Stimulated activated CD4-positive, alpha-beta T cell treated with anti-CD3 and anti-CD28 coated beads, Interleukin-1b, Interleukin-23, amount 100 ng/mL, for 24 hours (primary cell): Measurements from ENCODE around the gene OR56A1.

Experiments
- DNase-seq, 4 experiments: peaks; one replicate each; pipeline ENCODE4 v3.0.0-alpha.2; 2020; ENCODE audit warnings: low read depth in 4 of 4, low spot score in 1 of 4

Gene OR56A1

DNA sequence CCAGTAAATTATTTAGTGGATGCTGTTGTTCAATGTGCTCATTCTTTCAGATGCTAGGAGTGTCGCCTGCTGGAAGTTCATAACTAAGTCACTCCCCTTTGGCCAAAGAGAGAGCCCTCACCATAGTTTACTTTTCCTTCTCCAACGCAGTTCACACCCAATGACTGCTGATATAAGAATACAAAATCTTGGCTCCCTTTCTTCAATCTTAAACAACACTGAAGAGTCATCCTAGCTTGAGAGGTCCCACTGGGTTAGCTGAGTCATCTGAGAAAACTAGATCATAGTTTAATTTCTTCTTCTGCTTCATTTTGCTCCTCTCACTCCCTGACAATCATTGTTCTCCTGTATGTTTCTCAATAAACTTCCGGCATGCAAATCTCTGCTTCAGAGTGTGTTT is 38.4 kb downstream of the OR56A1 start:
- DNase-seq: no peak

DNA sequence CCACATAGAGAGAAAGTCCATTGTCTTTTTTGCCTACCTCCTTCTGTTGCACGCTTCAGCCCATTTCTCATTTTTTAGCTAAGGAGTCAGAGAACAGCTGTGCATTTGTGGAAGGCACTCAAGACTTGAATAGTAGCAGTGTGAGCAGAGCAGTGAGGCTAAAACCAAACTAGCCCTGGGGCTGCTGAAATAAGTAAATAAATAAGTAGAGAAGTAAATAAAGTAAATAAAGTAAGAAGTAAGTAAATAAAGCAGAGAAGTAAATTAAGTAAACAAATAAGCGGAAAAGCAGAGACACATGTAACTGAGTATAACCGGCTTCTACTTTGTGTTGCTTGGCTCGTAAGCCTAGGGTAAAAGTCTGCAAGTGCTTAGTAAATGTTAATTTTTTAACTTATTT is 41.4 kb downstream of the OR56A1 start:
- no peak for DNase-seq

GRCh38 chr11:5986885-5987284 is 43.7 kb downstream of the OR56A1 start, which contains the start of gene OR52L1:
TSS of gene OR52L1 (minus strand) at chr11:5986985. CDS start at chr11:5986930, 55 bp downstream.
- DNase-seq: no peak

GRCh38 chr11:5983443-5983842 is 47.1 kb downstream of the OR56A1 start:
- DNase-seq: no peak

DNA sequence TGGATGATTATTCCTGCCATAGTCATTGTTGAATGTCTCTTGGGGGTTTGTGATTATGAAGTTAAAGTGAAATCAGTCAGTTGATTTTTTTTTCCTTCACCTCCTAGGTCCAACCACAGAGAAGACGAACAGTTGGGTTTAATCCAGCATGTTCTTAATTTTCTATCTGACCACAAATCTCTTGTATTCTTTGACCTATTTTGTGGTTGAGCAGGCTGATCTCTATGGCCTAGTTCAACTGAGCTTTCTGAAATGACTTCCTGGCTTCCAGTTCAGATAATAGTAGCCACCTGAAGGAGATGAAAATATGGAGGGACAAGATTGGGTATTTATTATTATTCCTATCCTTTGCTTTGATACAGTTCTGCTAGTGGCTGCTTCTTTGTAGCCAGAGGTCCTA is 57.0 kb downstream of the OR56A1 start:
- no peak for DNase-seq
